ENCODE measurements around the gene FYCO1.
"Not testable (repeated sequence)": the region's sequence is repeated elsewhere in the genome, so short reads cannot be mapped to it uniquely, and the experiment has no call there.

The FYCO1 gene

GRCh38 chr3:46006238-46007032 lies 10.8 kb upstream of the FYCO1 start:
- TF ChIP-seq TAF1 (IDR thresholded peaks at IDR 0.05; ENCODE audit: borderline replicate concordance, low read depth, low read length), result no peak
- TF ChIP-seq POLR2AphosphoS5 (IDR thresholded peaks at IDR 0.05; ENCODE audit: low read depth, low read length), result no peak
- no peak for TF ChIP-seq POLR2A (IDR thresholded peaks at IDR 0.05; ENCODE audit: low read depth, low read length)
- no peak for DNase-seq (ENCODE audit: insufficient read length)

GRCh38 chr3:46003706-46004105 lies 8.1 kb upstream of the FYCO1 start:
- not testable (repeated sequence) for FAIRE-seq; DNase-seq (ENCODE audit: insufficient read length)

More at GRCh38 chr3:46006238-46007032, 10.8 kb upstream of the FYCO1 start:
- FAIRE-seq, result no peak

- FAIRE-seq (no peak), DNase-seq (ENCODE audit: insufficient read length) (no peak)
- TF ChIP-seq POLR2AphosphoS5 (IDR thresholded peaks at IDR 0.05; ENCODE audit: low read depth, low read length), result no peak
- TF ChIP-seq TAF1 (IDR thresholded peaks at IDR 0.05; ENCODE audit: borderline replicate concordance, low read depth, low read length), result no peak
- no peak for TF ChIP-seq POLR2A (IDR thresholded peaks at IDR 0.05; ENCODE audit: low read depth, low read length)
Measured at GRCh38 chr3:46001178-46001577, 5.6 kb upstream of the FYCO1 start.

DNA sequence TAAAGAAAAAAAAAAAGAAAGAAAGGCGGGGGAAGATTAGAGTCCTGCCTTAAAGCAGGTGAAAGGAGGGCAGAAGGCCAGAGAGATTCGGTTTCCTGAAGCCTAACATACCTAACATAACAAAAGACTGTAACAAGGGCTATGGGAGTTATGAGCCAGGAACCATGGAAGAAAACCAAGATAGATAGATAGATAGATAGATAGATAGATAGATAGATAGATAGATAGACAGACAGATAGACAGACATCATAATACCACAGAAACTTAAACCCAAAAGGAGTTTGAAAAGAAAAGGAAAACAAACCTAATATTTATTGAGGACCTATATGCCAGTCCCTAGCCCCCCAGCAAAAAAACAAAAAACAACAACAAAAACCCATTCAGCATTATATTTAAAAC lies 2.3 kb upstream of the FYCO1 start:
- no peak for TF ChIP-seq POLR2A (IDR thresholded peaks at IDR 0.05; ENCODE audit: low read depth, low read length)
- TF ChIP-seq TAF1 (IDR thresholded peaks at IDR 0.05; ENCODE audit: borderline replicate concordance, low read depth, low read length), result no peak
- no peak for TF ChIP-seq POLR2AphosphoS5 (IDR thresholded peaks at IDR 0.05; ENCODE audit: low read depth, low read length)

DNA sequence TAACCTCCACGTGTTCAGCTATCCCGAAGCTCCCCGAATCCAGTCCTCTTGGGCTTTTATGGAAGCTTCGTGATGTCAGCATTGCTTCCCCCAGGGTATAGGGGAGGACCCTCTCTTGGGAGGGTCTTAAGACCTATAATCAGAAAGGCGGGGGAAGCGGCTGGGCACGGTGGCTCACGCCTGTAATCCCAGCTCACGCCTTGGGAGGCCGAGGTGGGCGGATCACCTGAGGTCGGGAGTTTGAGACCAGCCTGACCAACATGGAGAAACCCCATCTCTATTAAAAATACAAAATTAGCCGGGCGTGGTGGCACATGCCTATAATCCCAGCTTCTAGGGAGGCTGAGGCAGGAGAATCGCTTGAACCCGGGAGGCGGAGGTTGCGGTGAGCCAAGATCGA lies 1.9 kb upstream of the FYCO1 start:
- not testable (repeated sequence) for DNase-seq (ENCODE audit: insufficient read length); FAIRE-seq

More for the DNA sequence above, 2.3 kb upstream of the FYCO1 start:
- FAIRE-seq (no peak), DNase-seq (ENCODE audit: insufficient read length) (no peak)

DNA sequence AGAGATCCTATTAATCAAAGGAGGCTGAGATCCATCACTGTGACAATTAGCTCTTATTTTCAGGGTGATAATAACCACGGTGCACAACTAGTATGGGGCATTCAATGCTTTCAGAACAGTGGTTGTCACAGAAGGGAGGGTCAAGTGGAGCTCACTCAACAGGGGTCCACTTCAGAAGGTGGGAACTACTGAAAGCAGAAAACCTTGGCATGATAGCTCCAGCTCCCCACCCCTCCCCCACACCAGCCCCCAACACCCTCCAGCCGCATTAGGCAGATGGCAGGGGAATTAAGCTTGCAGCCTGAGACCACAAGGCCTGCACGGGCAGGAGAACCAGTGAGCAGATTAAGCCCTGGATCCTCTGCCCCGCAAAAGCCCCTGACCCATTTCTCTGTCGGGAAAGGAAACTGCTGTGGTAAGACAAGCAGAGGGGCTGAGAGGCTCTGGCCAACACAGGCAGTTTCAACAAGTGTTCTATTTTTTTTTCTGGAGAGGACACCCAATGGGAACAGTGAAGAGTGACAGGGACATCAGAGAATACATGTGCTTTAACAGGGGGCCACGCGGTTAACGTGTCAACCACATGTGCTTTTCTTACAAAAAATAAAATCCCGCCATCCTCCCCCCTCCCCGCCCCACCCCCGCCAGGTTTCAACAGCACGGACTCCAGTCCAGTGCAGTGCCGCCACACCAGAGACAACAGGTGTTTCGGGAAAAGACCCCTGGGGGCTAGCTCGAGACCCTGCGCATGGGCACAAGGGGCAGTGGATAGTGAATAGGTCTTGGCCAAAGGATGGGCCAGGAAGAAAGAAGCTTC lies 997 bp downstream of the FYCO1 start:
- no peak for FAIRE-seq
- TF ChIP-seq POLR2AphosphoS5 (IDR thresholded peaks at IDR 0.05; ENCODE audit: low read depth, low read length) (no peak), POLR2A (IDR thresholded peaks at IDR 0.05; ENCODE audit: low read depth, low read length) (0 out of 2 replicates have a peak, but pooled peaks have one; percentile 9), TAF1 (IDR thresholded peaks at IDR 0.05; ENCODE audit: borderline replicate concordance, low read depth, low read length) (no peak)
- DNase-seq (ENCODE audit: insufficient read length), result peak; percentile 36

GRCh38 chr3:45993421-45994027 lies 2.1 kb downstream of the FYCO1 start:
- DNase-seq (ENCODE audit: insufficient read length) (no peak), FAIRE-seq (peak; percentile 33)
- TF ChIP-seq POLR2A (IDR thresholded peaks at IDR 0.05; ENCODE audit: low read depth, low read length), result no peak
- TF ChIP-seq POLR2AphosphoS5 (IDR thresholded peaks at IDR 0.05; ENCODE audit: low read depth, low read length), result no peak

DNA sequence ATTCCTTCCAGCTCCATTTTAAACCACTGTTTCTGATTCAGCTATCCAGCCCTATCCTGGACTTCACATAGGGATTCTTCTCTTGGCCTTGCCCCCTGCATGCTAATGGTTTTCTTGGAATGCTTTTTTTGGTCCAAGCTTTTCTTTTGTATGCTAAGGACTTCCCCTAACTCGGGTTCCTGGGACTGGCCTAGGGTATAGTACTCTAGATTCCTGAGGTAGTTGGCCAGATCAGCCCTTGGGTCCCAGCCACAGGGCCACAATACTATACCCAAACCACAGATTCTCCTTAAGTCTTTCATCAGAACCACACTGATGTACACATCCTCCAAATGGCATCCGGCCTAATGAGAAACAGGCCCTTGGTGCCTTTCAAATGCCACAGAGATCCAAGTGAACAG lies 2.8 kb downstream of the FYCO1 start:
- DNase-seq (ENCODE audit: insufficient read length), result no peak
- peak; percentile 38 for FAIRE-seq
- TF ChIP-seq POLR2AphosphoS5 (IDR thresholded peaks at IDR 0.05; ENCODE audit: low read depth, low read length) (no peak), POLR2A (IDR thresholded peaks at IDR 0.05; ENCODE audit: low read depth, low read length) (no peak), TAF1 (IDR thresholded peaks at IDR 0.05; ENCODE audit: borderline replicate concordance, low read depth, low read length) (no peak)

- TF ChIP-seq POLR2AphosphoS5 (IDR thresholded peaks at IDR 0.05; ENCODE audit: low read depth, low read length) (no peak), TAF1 (IDR thresholded peaks at IDR 0.05; ENCODE audit: borderline replicate concordance, low read depth, low read length) (no peak), POLR2A (IDR thresholded peaks at IDR 0.05; ENCODE audit: low read depth, low read length) (no peak)
- no peak for FAIRE-seq
- DNase-seq (ENCODE audit: insufficient read length), result no peak
Measured at GRCh38 chr3:45992133-45992729, 3.4 kb downstream of the FYCO1 start.

GRCh38 chr3:45991341-45991740 lies 4.3 kb downstream of the FYCO1 start:
- no peak for FAIRE-seq
- TF ChIP-seq TAF1 (IDR thresholded peaks at IDR 0.05; ENCODE audit: borderline replicate concordance, low read depth, low read length) (no peak), POLR2A (IDR thresholded peaks at IDR 0.05; ENCODE audit: low read depth, low read length) (no peak), POLR2AphosphoS5 (IDR thresholded peaks at IDR 0.05; ENCODE audit: low read depth, low read length) (no peak)
- DNase-seq (ENCODE audit: insufficient read length), result no peak

DNA sequence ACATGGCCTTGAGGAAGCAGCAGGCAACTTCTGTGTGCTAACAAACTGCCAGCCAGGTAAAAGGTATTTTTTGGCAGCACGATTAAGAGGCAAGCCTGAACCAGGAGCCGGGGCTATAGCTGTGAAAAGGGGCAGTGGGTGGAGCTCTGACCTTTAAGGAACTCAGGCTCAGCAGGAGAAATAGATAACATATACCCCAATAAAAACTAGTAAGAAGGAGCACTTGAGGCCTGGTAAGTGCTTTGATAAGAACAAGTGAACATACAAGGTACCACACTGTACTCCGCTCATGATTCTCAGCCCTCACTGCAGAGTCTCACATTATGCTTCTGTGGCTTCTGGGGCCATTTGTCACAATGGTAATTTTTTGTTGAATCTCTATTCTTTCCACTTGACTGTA lies 5.4 kb downstream of the FYCO1 start:
- DNase-seq (ENCODE audit: insufficient read length) (no peak), FAIRE-seq (no peak)
- no peak for TF ChIP-seq TAF1 (IDR thresholded peaks at IDR 0.05; ENCODE audit: borderline replicate concordance, low read depth, low read length)
- no peak for TF ChIP-seq POLR2A (IDR thresholded peaks at IDR 0.05; ENCODE audit: low read depth, low read length)
- TF ChIP-seq POLR2AphosphoS5 (IDR thresholded peaks at IDR 0.05; ENCODE audit: low read depth, low read length), result no peak

Data from GM12892 (cell line).